T follicular helper cell (primary cell): ENCODE data around the gene LINC00237.

ENCODE experiments used
- DNase-seq: peaks from one replicate; pipeline ENCODE4 v3.0.0-alpha.2; 2020; ENCODE audit warnings: low read depth

LINC00237 gene

GRCh38 chr20:21125072-21125848, 19.1 kb upstream of the LINC00237 start:
- no peak for DNase-seq

GRCh38 chr20:21124190-21124589, 18.0 kb upstream of the LINC00237 start:
- DNase-seq = no peak

- no peak for DNase-seq
These were observed 12.6 kb upstream of the LINC00237 start for GRCh38 chr20:21118782-21119181.

DNA sequence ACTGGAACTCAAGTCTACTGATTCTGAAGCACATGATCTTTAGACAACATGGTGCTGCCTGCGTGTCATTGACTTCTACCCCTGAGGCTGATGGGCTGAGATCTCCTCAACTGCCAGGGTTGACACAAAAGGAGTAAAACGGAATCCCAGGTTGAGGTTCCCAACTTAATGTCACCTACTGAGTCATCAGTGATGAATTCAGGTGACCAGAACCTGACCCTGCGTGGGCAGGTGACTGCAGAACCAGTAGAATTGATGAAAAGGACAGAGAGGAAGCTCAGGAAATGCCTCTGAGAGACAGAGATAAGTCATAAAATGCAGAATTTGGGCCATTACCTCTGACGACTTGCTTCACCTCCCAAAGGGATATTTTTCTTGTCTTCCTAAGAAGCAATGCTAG, 12.0 kb upstream of the LINC00237 start:
- no peak for DNase-seq

DNA sequence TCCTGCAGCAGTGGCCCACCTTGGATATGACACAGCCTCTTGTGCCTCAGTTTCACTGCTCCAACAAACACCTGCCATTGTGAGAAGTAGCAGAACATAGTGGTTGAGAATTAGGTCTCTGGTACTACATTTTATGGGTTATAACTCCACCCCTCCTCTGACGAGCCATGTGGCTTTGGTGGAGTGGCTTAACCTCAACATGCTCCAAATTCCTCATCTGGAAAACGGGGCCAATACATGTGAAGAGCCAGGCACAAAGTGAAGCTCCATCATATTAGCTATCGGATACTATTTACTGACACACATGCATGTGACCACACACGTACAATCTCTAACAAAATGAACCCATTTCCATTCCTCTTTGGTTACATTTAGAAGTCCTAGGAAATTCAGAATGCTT, 11.4 kb upstream of the LINC00237 start:
- DNase-seq = no peak

DNA sequence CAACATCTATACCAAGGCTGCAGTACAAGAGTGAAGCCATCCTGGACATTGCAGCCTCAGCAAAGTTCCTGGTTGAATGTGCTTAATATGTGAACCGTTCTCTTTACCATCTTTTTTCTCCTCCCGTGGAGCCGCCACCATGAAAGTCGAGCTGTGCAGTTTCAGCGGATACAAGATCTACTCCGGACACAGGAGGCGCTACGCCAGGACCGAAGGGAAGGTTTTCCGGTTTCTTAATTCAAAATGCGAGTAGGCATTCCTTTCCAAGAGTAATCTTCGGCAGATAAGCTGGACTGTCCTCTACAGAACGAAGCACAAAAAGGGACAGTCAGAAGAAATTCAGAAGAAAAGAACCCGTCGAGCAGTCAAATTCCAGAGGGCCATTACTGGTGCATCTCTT, 8.4 kb upstream of the LINC00237 start:
- no peak for DNase-seq

GRCh38 chr20:21113697-21114096, 7.5 kb upstream of the LINC00237 start:
- no peak for DNase-seq

DNA sequence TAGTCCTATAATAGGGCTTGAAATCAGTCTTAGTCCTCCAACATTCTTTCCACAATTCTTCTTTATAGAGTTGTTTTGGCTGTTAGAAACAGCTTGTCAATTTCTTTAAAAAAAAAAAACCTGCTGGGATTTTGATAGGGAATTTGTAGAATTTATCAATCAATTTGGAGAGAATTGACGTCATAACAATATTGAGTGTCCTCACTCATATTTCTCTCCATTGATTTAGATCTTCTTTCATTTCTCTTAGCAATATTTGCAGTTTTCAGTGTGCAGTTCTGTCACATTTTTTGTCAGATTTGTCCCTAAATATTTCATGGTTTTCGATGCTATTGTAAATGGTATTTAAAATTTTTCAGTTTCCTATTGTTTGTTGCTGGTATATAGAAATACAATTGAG, 5.3 kb upstream of the LINC00237 start:
- no peak for DNase-seq

GRCh38 chr20:21110811-21111210, 4.7 kb upstream of the LINC00237 start:
- DNase-seq = no peak

DNA sequence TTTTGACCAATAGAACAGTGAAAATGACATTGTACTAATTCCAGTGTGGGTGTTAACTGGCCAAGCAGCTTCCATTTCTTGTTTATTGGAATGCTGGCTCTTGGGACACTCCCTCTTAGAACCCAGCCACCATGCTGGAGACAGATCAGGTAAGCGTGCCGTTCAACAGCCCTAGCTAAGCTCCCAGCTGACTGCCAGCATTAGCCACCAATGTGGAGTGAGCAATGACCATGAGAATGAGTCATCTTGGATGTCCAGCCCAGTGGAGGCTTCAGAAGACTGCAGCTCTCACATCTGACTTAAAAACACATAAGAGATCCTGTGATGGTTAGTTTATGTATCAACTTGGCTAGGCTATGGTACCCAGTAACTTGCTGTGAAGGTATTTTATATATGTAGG, 3.0 kb upstream of the LINC00237 start:
- no peak for DNase-seq

GRCh38 chr20:21105429-21106170, 558 bp downstream of the LINC00237 start:
- DNase-seq = no peak

DNA sequence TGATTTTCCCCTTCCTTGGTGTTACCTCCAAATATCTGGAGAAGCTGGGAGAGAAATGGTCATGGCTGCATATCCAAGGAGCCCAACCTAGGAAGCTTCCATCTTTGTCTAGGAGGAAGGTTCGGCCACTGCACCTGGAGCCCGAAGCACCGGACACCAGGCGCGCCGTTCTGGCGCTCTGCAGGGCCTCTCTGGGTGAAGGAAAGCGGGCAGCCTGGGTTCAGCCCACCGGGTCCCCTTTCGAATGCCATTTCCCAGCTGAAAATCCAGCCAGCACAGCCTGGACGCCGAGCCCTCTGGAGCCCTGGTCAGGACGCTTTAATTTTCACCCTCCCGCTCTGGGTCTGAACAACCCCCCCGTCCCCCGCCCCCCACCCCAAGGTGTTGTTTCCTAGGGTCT, 1.2 kb downstream of the LINC00237 start:
- no peak for DNase-seq

DNA sequence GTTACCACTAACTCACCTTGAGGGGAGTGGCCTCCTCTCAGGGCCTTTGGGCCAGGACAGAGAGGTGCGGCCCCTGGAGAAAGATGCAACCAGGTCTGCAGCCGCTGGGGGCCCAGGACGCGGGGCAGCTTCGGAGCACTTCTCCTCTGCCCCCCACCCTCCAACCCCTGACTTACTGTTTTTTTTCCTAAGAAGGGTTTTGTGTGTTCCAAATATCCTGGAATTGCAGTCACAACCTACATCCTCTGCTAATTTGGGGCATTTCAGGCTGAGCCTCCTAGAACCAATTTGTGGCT, 1.7 kb downstream of the LINC00237 start:
- DNase-seq = no peak

GRCh38 chr20:21103582-21104465, 2.3 kb downstream of the LINC00237 start:
- DNase-seq = no peak

DNA sequence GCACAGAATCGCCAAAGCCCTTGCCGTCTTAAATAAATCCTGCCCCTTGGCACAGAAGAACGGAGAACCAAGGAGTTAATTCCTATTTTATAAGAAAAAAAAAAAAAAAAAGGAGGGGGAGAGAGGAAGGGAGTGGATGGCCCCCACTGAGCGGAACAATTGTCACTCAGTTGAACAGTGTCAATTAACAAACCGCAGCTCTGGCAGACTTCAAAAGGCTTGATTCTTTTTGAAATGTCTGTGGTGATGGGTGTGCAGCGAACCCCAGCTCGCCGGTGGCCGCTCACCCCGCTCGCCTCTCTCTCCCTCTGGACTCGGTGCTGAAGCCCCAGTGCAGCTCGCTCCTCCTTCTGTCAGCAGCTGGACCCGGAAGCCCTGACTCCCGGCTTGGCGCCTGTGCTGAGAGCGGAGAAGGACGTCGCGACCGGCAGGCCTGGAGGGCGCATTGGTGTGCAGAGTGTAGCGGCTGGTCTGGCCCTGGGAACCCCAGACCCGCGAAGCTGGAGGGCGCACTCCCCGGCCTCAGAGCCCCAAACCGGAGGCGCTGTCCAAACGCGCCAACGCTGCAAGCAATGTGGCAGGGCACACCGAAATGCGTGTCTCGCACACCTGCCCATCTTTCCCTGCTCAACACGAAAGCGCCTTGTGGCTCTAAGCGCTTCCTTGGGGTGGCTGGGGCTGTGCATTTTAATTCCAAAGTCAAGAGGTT, 3.4 kb downstream of the LINC00237 start:
- peak; percentile 28 for DNase-seq

GRCh38 chr20:21101932-21102575, 4.1 kb downstream of the LINC00237 start:
- DNase-seq = no peak

DNA sequence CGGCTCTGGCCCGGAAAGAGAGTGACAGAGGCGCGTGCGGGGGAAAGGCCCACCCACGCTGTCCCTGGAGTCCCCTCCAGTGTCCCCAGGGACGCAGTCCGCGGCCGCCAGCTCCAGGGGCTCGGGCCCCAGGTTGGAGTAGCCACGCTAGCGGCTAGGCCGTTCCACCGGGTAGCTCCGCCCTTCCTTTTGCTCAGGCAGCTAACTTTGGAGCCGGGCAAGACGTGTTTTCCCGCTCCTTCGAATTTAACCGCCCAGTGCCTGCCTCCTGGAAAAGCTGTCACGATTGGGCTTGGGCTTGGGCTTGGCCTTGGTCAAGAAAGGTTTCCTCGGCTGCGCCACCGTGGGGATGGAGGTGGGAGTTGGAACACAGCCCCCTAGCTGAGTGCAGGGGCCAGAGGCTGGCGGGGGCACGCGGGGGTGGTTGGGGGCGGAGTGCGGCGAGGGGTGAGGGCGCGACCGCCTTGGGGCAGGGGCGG, 4.7 kb downstream of the LINC00237 start:
- DNase-seq = no peak

DNA sequence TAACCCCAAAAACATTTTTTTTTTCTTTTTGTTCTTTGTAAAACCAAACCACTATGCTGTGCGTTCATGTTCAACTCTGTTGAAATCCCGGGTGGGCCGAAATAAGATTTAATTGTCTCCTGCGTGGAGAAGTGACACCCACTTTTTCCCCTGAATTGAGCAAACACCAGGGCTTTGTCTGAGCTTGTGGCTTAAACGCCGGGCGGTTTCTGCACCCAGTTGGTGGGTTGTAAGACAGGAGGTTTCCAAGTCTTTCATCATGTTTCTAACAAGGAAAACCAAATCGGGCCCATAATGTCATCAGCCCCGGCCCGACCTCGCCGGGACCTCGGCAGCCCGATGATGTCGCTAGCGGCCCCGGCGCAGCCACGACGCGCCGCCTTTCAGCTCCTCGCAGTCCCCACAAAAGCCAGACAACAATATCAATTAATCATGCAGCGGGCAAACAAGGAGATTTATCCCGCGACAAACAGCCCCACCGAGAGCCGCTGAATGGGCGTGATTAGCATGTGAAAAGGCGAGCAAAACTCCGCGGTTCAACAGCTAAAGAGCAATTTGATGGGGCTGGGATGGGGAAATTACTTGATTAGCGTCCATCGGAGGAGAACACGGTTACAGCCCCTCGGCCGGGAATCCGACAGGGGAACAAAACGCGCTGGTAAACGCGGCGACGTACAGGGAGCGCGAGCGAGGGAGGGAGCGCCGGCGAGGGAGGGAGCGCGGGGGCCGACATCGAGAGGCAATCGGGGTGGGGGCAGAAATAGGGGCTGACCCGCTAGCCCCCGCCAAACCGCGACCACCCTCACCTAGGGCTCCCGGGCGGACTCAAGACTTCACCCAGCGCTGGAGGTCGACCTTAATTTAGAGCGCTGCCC, 5.3 kb downstream of the LINC00237 start:
- no peak for DNase-seq

- DNase-seq = no peak
These were observed 6.2 kb downstream of the LINC00237 start for GRCh38 chr20:21099751-21100577.
